ENCODE data around the gene BRPF3. TPM values are rescaled to one million over a fixed set of nuclear protein-coding genes. Genes with fewer than 3 reads are reported as not detected.

BRPF3 gene
- polyA plus RNA-seq, 1 experiment: 13.9 TPM

- Histone ChIP-seq H3K4me3 (ENCODE audit: low read depth, low read length) (no peak overlapping the region), H3K9me3 (ENCODE audit: control insufficient read depth, insufficient read depth, low read length) (no peaks in the 10 kb centered on the region; the same call in 1 of the 2 replicates), H3K27me3 (ENCODE audit: control insufficient read depth, insufficient read depth, low read length) (no peaks in the 10 kb centered on the region), H3K27ac (ENCODE audit: low read depth, low read length) (no peak overlapping the region)
- TF ChIP-seq, protein P1, sequence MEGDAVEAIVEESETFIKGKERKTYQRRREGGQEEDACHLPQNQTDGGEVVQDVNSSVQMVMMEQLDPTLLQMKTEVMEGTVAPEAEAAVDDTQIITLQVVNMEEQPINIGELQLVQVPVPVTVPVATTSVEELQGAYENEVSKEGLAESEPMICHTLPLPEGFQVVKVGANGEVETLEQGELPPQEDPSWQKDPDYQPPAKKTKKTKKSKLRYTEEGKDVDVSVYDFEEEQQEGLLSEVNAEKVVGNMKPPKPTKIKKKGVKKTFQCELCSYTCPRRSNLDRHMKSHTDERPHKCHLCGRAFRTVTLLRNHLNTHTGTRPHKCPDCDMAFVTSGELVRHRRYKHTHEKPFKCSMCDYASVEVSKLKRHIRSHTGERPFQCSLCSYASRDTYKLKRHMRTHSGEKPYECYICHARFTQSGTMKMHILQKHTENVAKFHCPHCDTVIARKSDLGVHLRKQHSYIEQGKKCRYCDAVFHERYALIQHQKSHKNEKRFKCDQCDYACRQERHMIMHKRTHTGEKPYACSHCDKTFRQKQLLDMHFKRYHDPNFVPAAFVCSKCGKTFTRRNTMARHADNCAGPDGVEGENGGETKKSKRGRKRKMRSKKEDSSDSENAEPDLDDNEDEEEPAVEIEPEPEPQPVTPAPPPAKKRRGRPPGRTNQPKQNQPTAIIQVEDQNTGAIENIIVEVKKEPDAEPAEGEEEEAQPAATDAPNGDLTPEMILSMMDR (IDR thresholded peaks at IDR 0.05; ENCODE audit: low read depth, low read length): no peak
- CTCF ChIA-PET: no interaction called here
- DNase-seq (ENCODE audit: low read depth, low spot score): no peak
- POLR2A ChIA-PET: no interaction called here
These were observed 39.3 kb downstream of the BRPF3 start for GRCh38 chr6:36235862-36236261.

DNA sequence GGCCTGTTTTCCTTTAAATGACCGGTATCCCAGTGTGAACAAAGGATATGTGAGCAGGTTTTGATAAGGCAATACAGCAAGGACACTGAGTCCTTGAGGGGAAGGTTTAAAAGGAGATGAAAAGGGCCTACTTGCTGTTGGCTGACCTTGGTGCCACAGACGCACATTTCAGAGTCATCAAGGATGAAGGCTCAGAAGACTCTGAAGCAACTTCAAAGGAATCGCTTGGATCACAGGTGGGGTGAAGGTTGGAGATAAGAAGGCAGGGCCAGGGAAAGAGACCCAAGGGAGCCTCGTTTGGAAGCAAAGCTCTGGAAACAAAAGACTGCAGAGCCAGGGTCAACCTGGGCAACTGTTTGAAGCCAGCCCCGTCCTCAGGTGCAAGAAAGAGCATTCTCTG is 43.2 kb downstream of the BRPF3 start:
- ChIA-PET POLR2A (no interaction called here), CTCF (no interaction called here)
- DNase-seq (ENCODE audit: low read depth, low spot score): no peak
- TF ChIP-seq, protein P1 (IDR thresholded peaks at IDR 0.05; ENCODE audit: low read depth, low read length): no peak
- Histone ChIP-seq H3K9me3 (ENCODE audit: control insufficient read depth, insufficient read depth, low read length) (no peaks in the 10 kb centered on the region; the same call in 1 of the 2 replicates), H3K27ac (ENCODE audit: low read depth, low read length) (no peak overlapping the region), H3K4me3 (ENCODE audit: low read depth, low read length) (no peak overlapping the region), H3K27me3 (ENCODE audit: control insufficient read depth, insufficient read depth, low read length) (no peaks in the 10 kb centered on the region)

- TF ChIP-seq, protein P1 (IDR thresholded peaks at IDR 0.05; ENCODE audit: low read depth, low read length): no peak
- Histone ChIP-seq H3K4me3 (ENCODE audit: low read depth, low read length) (no peak overlapping the region), H3K27me3 (ENCODE audit: control insufficient read depth, insufficient read depth, low read length) (no peaks in the 10 kb centered on the region), H3K9me3 (ENCODE audit: control insufficient read depth, insufficient read depth, low read length) (no peaks in the 10 kb centered on the region; the same call in 1 of the 2 replicates), H3K27ac (ENCODE audit: low read depth, low read length) (no peak overlapping the region)
- ChIA-PET POLR2A (no interaction called here), CTCF (no interaction called here)
- DNase-seq (ENCODE audit: low read depth, low spot score): no peak
These were observed 45.2 kb downstream of the BRPF3 start for GRCh38 chr6:36241728-36242127.

DNA sequence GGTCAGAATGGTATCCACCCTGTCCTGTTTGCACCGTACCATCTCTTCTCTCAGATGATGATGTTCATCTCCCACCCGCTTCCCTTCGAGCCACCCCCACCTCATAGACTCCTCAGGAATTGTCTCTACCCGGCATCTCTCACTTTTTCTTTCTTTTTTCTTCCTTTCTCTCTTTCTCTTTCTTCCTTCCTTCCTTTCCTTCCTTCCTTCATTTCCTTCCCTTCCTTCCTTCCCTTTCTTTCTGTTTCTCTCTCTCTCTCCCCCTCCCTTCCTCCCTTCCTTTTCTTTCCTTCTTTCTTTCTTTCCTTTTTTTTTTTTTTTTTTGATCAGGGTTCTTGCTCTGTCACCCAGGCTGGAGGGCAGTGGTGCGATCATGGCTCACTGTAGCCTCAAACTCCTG is 45.6 kb downstream of the BRPF3 start:
- POLR2A ChIA-PET: interaction anchor here (0.7 kb wide), 1 partner anchor 369 kb away, joined by 3 read pairs; no protein-coding TSS in a partner anchor

GRCh38 chr6:36242626-36243025 is 46.1 kb downstream of the BRPF3 start:
- H3K4me3 ChIP-seq (ENCODE audit: low read depth, low read length): no peak overlapping the region
- TF ChIP-seq, protein P1 (IDR thresholded peaks at IDR 0.05; ENCODE audit: low read depth, low read length): no peak
- CTCF ChIA-PET: no interaction called here
- no peaks in the 10 kb centered on the region for H3K27me3 ChIP-seq (ENCODE audit: control insufficient read depth, insufficient read depth, low read length)
- POLR2A ChIA-PET: interaction anchor here (0.6 to 0.7 kb wide), 2 partner anchors 14 to 368 kb away, joined by 3 to 4 read pairs; no protein-coding TSS in a partner anchor
- H3K9me3 ChIP-seq (ENCODE audit: control insufficient read depth, insufficient read depth, low read length): no peaks in the 10 kb centered on the region; the same call in 1 of the 2 replicates
- DNase-seq (ENCODE audit: low read depth, low spot score): no peak
- no peak overlapping the region for H3K27ac ChIP-seq (ENCODE audit: low read depth, low read length)

More for the DNA sequence above, 45.6 kb downstream of the BRPF3 start:
- TF ChIP-seq, protein P1 (IDR thresholded peaks at IDR 0.05; ENCODE audit: low read depth, low read length): no peak
- CTCF ChIA-PET: no interaction called here
- no peak overlapping the region for H3K27ac ChIP-seq (ENCODE audit: low read depth, low read length)
- H3K27me3 ChIP-seq (ENCODE audit: control insufficient read depth, insufficient read depth, low read length): no peaks in the 10 kb centered on the region
- no peak for DNase-seq (ENCODE audit: low read depth, low spot score)
- H3K9me3 ChIP-seq (ENCODE audit: control insufficient read depth, insufficient read depth, low read length): no peaks in the 10 kb centered on the region; the same call in 1 of the 2 replicates
- H3K4me3 ChIP-seq (ENCODE audit: low read depth, low read length): no peak overlapping the region
